HepG2 (cell line): ENCODE data around the gene TCAF2.
"Not testable (repeated sequence)": the region's sequence is repeated elsewhere in the genome, so short reads cannot be mapped to it uniquely, and the experiment has no call there.

Experiments used
- ELF1 ChIP-seq: sonication (generic); formaldehyde crosslinking; IDR thresholded peaks from 2 replicates; pipeline ENCODE4 v1.4.0; 2020; ENCODE audit warnings: missing genetic modification reagents
- MYC ChIP-seq: sonication (generic); formaldehyde crosslinking; IDR thresholded peaks from 2 replicates; pipeline ENCODE4 v1.9.0; 2021; ENCODE audit warnings: missing genetic modification reagents, borderline replicate concordance
- SMC3 ChIP-seq: IDR thresholded peaks from 2 replicates; pipeline ENCODE4 v1.6.1; 2011; ENCODE audit warnings: low read length, improper control_type of control experiment
- SP2 ChIP-seq: sonication (generic); formaldehyde crosslinking; IDR thresholded peaks from 2 replicates; pipeline ENCODE4 v1.5.1; 2020; ENCODE audit warnings: mild to moderate bottlenecking, missing genetic modification reagents
- TGIF2 ChIP-seq: IDR thresholded peaks from 2 replicates; pipeline ENCODE4 v1.6.1; 2016; ENCODE audit warnings: control low read depth, missing compliant biosample characterization
- TF ChIP-seq, protein P1 (sequence below): sonication (generic); formaldehyde crosslinking; IDR thresholded peaks from 2 replicates; pipeline ENCODE4 v1.5.0; 2020; ENCODE audit warnings: mild to moderate bottlenecking, missing genetic modification reagents, moderate library complexity
- TF ChIP-seq, protein P2 (sequence below): sonication (generic); formaldehyde crosslinking; conservative IDR thresholded peaks from 2 replicates; pipeline ENCODE4 v1.4.0; 2020; ENCODE audit warnings: missing genetic modification reagents
- TF ChIP-seq, protein P3 (sequence below): sonication (generic); formaldehyde crosslinking; IDR thresholded peaks from 2 replicates; pipeline ENCODE4 v1.4.0; 2020; ENCODE audit warnings: missing genetic modification reagents

DNA sequence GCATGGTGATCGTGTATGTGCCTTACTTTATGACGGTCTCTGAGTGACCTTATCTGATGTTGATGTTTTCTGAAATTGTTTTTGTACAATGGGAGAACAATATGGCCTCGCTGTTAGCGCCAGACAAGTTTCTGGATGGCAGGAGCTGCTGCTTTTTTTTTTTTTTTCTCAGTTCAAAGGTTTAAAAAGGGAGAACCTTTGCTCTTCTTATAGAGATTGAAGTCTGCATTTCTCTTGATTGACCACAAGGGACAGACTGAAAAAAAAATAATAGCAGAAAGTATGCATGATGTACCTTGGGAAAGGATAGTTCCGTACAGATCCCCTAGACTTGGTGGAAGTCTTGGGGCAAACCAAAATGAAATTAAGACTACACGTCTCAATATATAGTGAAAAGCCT is 5.2 kb upstream of the TCAF2 start:
- TF ChIP-seq, protein P1, sequence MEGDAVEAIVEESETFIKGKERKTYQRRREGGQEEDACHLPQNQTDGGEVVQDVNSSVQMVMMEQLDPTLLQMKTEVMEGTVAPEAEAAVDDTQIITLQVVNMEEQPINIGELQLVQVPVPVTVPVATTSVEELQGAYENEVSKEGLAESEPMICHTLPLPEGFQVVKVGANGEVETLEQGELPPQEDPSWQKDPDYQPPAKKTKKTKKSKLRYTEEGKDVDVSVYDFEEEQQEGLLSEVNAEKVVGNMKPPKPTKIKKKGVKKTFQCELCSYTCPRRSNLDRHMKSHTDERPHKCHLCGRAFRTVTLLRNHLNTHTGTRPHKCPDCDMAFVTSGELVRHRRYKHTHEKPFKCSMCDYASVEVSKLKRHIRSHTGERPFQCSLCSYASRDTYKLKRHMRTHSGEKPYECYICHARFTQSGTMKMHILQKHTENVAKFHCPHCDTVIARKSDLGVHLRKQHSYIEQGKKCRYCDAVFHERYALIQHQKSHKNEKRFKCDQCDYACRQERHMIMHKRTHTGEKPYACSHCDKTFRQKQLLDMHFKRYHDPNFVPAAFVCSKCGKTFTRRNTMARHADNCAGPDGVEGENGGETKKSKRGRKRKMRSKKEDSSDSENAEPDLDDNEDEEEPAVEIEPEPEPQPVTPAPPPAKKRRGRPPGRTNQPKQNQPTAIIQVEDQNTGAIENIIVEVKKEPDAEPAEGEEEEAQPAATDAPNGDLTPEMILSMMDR (CRISPR knock-in tag), result not testable (repeated sequence)
- TF ChIP-seq, protein P2, sequence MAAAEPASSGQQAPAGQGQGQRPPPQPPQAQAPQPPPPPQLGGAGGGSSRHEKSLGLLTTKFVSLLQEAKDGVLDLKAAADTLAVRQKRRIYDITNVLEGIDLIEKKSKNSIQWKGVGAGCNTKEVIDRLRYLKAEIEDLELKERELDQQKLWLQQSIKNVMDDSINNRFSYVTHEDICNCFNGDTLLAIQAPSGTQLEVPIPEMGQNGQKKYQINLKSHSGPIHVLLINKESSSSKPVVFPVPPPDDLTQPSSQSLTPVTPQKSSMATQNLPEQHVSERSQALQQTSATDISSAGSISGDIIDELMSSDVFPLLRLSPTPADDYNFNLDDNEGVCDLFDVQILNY (CRISPR knock-in tag), result not testable (repeated sequence)
- TF ChIP-seq ELF1 (CRISPR knock-in tag); SMC3; MYC (CRISPR knock-in tag); TGIF2; SP2 (CRISPR knock-in tag): not testable (repeated sequence)
- TF ChIP-seq, protein P3, sequence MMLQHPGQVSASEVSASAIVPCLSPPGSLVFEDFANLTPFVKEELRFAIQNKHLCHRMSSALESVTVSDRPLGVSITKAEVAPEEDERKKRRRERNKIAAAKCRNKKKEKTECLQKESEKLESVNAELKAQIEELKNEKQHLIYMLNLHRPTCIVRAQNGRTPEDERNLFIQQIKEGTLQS (CRISPR knock-in tag), result not testable (repeated sequence)
